ENCODE results near the gene FIG4.
"Not testable (repeated sequence)": the region's sequence is repeated elsewhere in the genome, so short reads cannot be mapped to it uniquely, and the experiment has no call there.

GRCh38 chr6:109725250-109725649, 34.2 kb downstream of the FIG4 start:
- TF ChIP-seq CTCF (CRISPR knock-in tag; IDR thresholded peaks at IDR 0.05); JUND (CRISPR knock-in tag; IDR thresholded peaks at IDR 0.05); ZBTB7A (CRISPR knock-in tag; IDR thresholded peaks at IDR 0.05); SMARCE1 (IDR thresholded peaks at IDR 0.05; ENCODE audit: borderline replicate concordance); TCF12 (IDR thresholded peaks at IDR 0.05); TCF12 (CRISPR knock-in tag; IDR thresholded peaks at IDR 0.05): not testable (repeated sequence)

Data from HepG2 (cell line).